ENCODE data around the gene MED13L.

GRCh38 chr12:116027551-116027821 lies 250.0 kb downstream of the MED13L start:
- TF ChIP-seq, protein P1, sequence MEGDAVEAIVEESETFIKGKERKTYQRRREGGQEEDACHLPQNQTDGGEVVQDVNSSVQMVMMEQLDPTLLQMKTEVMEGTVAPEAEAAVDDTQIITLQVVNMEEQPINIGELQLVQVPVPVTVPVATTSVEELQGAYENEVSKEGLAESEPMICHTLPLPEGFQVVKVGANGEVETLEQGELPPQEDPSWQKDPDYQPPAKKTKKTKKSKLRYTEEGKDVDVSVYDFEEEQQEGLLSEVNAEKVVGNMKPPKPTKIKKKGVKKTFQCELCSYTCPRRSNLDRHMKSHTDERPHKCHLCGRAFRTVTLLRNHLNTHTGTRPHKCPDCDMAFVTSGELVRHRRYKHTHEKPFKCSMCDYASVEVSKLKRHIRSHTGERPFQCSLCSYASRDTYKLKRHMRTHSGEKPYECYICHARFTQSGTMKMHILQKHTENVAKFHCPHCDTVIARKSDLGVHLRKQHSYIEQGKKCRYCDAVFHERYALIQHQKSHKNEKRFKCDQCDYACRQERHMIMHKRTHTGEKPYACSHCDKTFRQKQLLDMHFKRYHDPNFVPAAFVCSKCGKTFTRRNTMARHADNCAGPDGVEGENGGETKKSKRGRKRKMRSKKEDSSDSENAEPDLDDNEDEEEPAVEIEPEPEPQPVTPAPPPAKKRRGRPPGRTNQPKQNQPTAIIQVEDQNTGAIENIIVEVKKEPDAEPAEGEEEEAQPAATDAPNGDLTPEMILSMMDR (IDR thresholded peaks at IDR 0.05): no peak
- TF ChIP-seq POLR2A (IDR thresholded peaks at IDR 0.05): no peak

All from heart left ventricle (tissue), 13 donors.